H1 (cell line): ENCODE results near the gene SEMA3F. TPM values are rescaled to one million over a fixed set of nuclear protein-coding genes. Genes with fewer than 3 reads are reported as not detected.

ENCODE experiments used
- CTCF ChIA-PET: fragments of 300-600 bp; sonication (Branson Sonifier 250); formaldehyde crosslinking; loops from one replicate; lab custom pipeline; 2021; ENCODE audit not compliant: partially characterized antibody; lab: Charles Lee
- POLR2A ChIA-PET: fragments of 300-600 bp; sonication (Branson Sonifier 250); formaldehyde crosslinking; loops from one replicate; lab custom pipeline; 2021; ENCODE audit warnings: inconsistent platforms; ENCODE audit not compliant: partially characterized antibody; lab: Charles Lee
- DNase-seq, 2 experiments: peaks; one replicate each; pipeline versions ENCODE4 v3.0.0 to v3.0.0-alpha.2; 2010 to 2022; ENCODE audit warnings: low spot score in 2 of 2, low read depth in 1 of 2, mixed read lengths in 1 of 2
- FAIRE-seq: peaks from 2 replicates; lab custom pipeline; 2011; peaks lifted over from hg19 to GRCh38; lab: Jason Lieb, UNC
- H2AFZ ChIP-seq: 2 replicates; pipeline ENCODE4 v1.8.1; 2012; ENCODE audit warnings: low read length, inconsistent platforms
- H2AK5ac ChIP-seq: 2 replicates; pipeline ENCODE4 v1.6.1; 2013; ENCODE audit warnings: low read depth, low read length
- H2BK120ac ChIP-seq: replicated peaks from 2 replicates; pipeline ENCODE3; 2013; ENCODE audit warnings: low read depth, low read length, inconsistent platforms
- H2BK12ac ChIP-seq: 2 replicates; pipeline ENCODE4 v1.6.1; 2013; ENCODE audit warnings: low read depth, low read length
- H2BK15ac ChIP-seq: 2 replicates; pipeline ENCODE4 v1.6.1; 2013; ENCODE audit warnings: low read length
- H2BK20ac ChIP-seq: 2 replicates; pipeline ENCODE4 v1.6.1; 2013; ENCODE audit warnings: low read length
- H2BK5ac ChIP-seq: 2 replicates; pipeline ENCODE4 v1.6.1; 2013; ENCODE audit warnings: low read depth, low read length
- H3K14ac ChIP-seq: 2 replicates; pipeline ENCODE4 v1.6.1; 2013; ENCODE audit warnings: inconsistent platforms; ENCODE audit not compliant: insufficient read length
- H3K18ac ChIP-seq: 2 replicates; pipeline ENCODE4 v1.6.1; 2013; ENCODE audit warnings: low read length; ENCODE audit errors: extremely low read depth
- H3K23ac ChIP-seq: 2 replicates; pipeline ENCODE4 v1.6.1; 2013; ENCODE audit warnings: inconsistent platforms; ENCODE audit not compliant: insufficient read length
- H3K23me2 ChIP-seq: 2 replicates; pipeline ENCODE4 v1.6.1; 2013; ENCODE audit warnings: low read depth, low read length
- H3K27ac ChIP-seq: 2 replicates; pipeline ENCODE4 v1.6.1; 2011; ENCODE audit warnings: low read depth, low read length, inconsistent platforms
- H3K27me3 ChIP-seq, 4 experiments: replicated peaks in 1 of 4; 1 replicate in 1 of 4; 2 replicates in 3 of 4; pipeline versions ENCODE4 v1.6.1 to v1.8.1; 2011 to 2013; ENCODE audit warnings: low read length in 3 of 4, mild to moderate bottlenecking in 3 of 4, inconsistent platforms in 2 of 4, mixed read lengths in 2 of 4, moderate library complexity in 1 of 4; ENCODE audit not compliant: control insufficient read depth in 3 of 4, insufficient read depth in 3 of 4; ENCODE audit errors: extremely low read depth in 1 of 4
- H3K36me3 ChIP-seq, 4 experiments: 2 replicates each; pipeline versions ENCODE4 v1.6.1 to v1.8.1; 2011 to 2013; ENCODE audit warnings: mild to moderate bottlenecking in 4 of 4, low read length in 3 of 4, moderate library complexity in 2 of 4, control low read depth in 1 of 4, inconsistent platforms in 1 of 4; ENCODE audit not compliant: insufficient read depth in 4 of 4, control insufficient read depth in 2 of 4
- H3K4ac ChIP-seq: replicated peaks from 2 replicates; pipeline ENCODE3; 2013; ENCODE audit warnings: low read length, low read depth, mixed read lengths, inconsistent platforms; ENCODE audit not compliant: insufficient read length
- H3K4me1 ChIP-seq, 4 experiments: replicated peaks in 1 of 4; 1 replicate in 1 of 4; 2 replicates in 3 of 4; pipeline versions ENCODE4 v1.6.1 to v1.8.1; 2011 to 2013; ENCODE audit warnings: low read length in 3 of 4, inconsistent platforms in 2 of 4, mixed read lengths in 1 of 4; ENCODE audit not compliant: insufficient read depth in 4 of 4, control insufficient read depth in 3 of 4
- H3K4me2 ChIP-seq, 2 experiments: 2 replicates each; pipeline versions ENCODE4 v1.6.1 to v1.8.1; 2011 to 2013; ENCODE audit warnings: low read depth in 2 of 2, low read length in 2 of 2, control low read depth in 1 of 2, inconsistent platforms in 1 of 2, mild to moderate bottlenecking in 1 of 2; ENCODE audit not compliant: insufficient read depth in 1 of 2
- H3K4me3 ChIP-seq, 4 experiments: fragments of 200-600, 300-600 bp in 1 of 4; sonication (generic), shearing (Covaris generic), sonication (Bioruptor Twin) in 1 of 4; 2 replicates each; pipeline versions ENCODE4 v1.5.1 to v1.8.1; 2011 to 2016; ENCODE audit warnings: low read length in 4 of 4, low read depth in 3 of 4, control low read depth in 2 of 4, inconsistent platforms in 2 of 4, mild to moderate bottlenecking in 2 of 4, mixed read lengths in 1 of 4, moderate library complexity in 1 of 4; ENCODE audit not compliant: insufficient read depth in 2 of 4; ENCODE audit errors: extremely low read depth in 1 of 4
- H3K56ac ChIP-seq: replicated peaks from 2 replicates; pipeline ENCODE3; 2013; ENCODE audit warnings: low read depth, mild to moderate bottlenecking, mixed read lengths, low read length, inconsistent platforms; ENCODE audit not compliant: insufficient read length
- H3K79me1 ChIP-seq: 2 replicates; pipeline ENCODE4 v1.6.1; 2013; ENCODE audit warnings: low read depth, low read length, control low read depth
- H3K79me2 ChIP-seq, 2 experiments: 2 replicates each; pipeline versions ENCODE4 v1.6.1 to v1.8.1; 2012 to 2013; ENCODE audit warnings: low read length in 2 of 2, mild to moderate bottlenecking in 2 of 2, inconsistent platforms in 1 of 2; ENCODE audit not compliant: insufficient read depth in 2 of 2, control insufficient read depth in 1 of 2
- H3K9ac ChIP-seq, 4 experiments: replicated peaks in 1 of 4; 1 replicate in 1 of 4; 2 replicates in 3 of 4; pipeline versions ENCODE4 v1.6.1 to v1.8.1; 2011 to 2013; ENCODE audit warnings: low read depth in 3 of 4, low read length in 3 of 4, control low read depth in 2 of 4, mild to moderate bottlenecking in 2 of 4, moderate library complexity in 2 of 4, inconsistent platforms in 1 of 4; ENCODE audit errors: extremely low read depth in 1 of 4
- H3K9me3 ChIP-seq, 2 experiments: 2 replicates each; pipeline versions ENCODE4 v1.6.1 to v1.8.1; 2012 to 2013; ENCODE audit warnings: mild to moderate bottlenecking in 2 of 2, moderate library complexity in 2 of 2, control low read depth in 1 of 2, inconsistent platforms in 1 of 2, low read depth in 1 of 2, low read length in 1 of 2, mixed read lengths in 1 of 2; ENCODE audit not compliant: insufficient read depth in 2 of 2
- H4K20me1 ChIP-seq, 2 experiments: replicated peaks in 1 of 2; 2 replicates each; pipeline versions ENCODE3 to v1.8.1; 2011 to 2013; ENCODE audit warnings: inconsistent platforms in 2 of 2, low read length in 2 of 2, mild to moderate bottlenecking in 1 of 2; ENCODE audit not compliant: insufficient read depth in 2 of 2, control insufficient read depth in 1 of 2
- H4K5ac ChIP-seq: 2 replicates; pipeline ENCODE4 v1.6.1; 2013; ENCODE audit warnings: low read length, low read depth, mixed read lengths, inconsistent platforms; ENCODE audit not compliant: insufficient read length
- H4K8ac ChIP-seq: 2 replicates; pipeline ENCODE4 v1.8.0; 2013; ENCODE audit warnings: mild to moderate bottlenecking, moderate library complexity, low read length, inconsistent platforms; ENCODE audit not compliant: insufficient read depth; ENCODE audit errors: extremely low read depth
- H4K91ac ChIP-seq: replicated peaks from 2 replicates; pipeline ENCODE3; 2013; ENCODE audit warnings: low read length, mixed read lengths, inconsistent platforms; ENCODE audit not compliant: insufficient read length
- CBX5 ChIP-seq: fragments of 300-800, 300-1000 bp; sonication (generic); IDR thresholded peaks from 2 replicates; pipeline ENCODE4 v1.7.1; 2016; ENCODE audit warnings: antibody characterized with exemption, low read length, low read depth
- CHD2 ChIP-seq: IDR thresholded peaks from 2 replicates; pipeline ENCODE4 v1.6.1; 2012; ENCODE audit warnings: low read length, improper control_type of control experiment
- EZH2 ChIP-seq: fragments of 200-600 bp; sonication (generic); IDR thresholded peaks from 2 replicates; pipeline ENCODE4 v1.7.1; 2012; ENCODE audit warnings: low read depth, mild to moderate bottlenecking, moderate library complexity, low read length, inconsistent platforms; ENCODE audit not compliant: severe bottlenecking
- KDM1A ChIP-seq: fragments of 200-600, 300-600 bp; sonication (generic); IDR thresholded peaks from 2 replicates; pipeline ENCODE4 v1.7.1; 2016; ENCODE audit warnings: mild to moderate bottlenecking, low read length, borderline replicate concordance
- KDM4A ChIP-seq: IDR thresholded peaks from one replicate; pipeline ENCODE4 v1.7.1; 2012; ENCODE audit warnings: low read depth, mild to moderate bottlenecking, moderate library complexity, low read length, inconsistent platforms; ENCODE audit not compliant: severe bottlenecking
- RBBP5 ChIP-seq: IDR thresholded peaks from 2 replicates; pipeline ENCODE4 v1.7.1; 2012; ENCODE audit warnings: low read depth, mild to moderate bottlenecking, inconsistent platforms, low read length, moderate library complexity, borderline replicate concordance
- RXRA ChIP-seq: IDR thresholded peaks from 2 replicates; pipeline ENCODE4 v1.6.1; 2011; ENCODE audit warnings: low read depth, mild to moderate bottlenecking, low read length, moderate library complexity; ENCODE audit not compliant: insufficient read depth
- SP1 ChIP-seq: IDR thresholded peaks from 2 replicates; pipeline ENCODE4 v1.6.1; 2011; ENCODE audit warnings: low read depth, low read length
- whole genome bisulfite sequencing, 2 experiments: shearing (Covaris generic) in 1 of 2; methylation state at CpG; one replicate each; pipeline versions ENCODE4 v1.1.6 to v1.1.7; 2013 to 2015; ENCODE audit warnings: low lambda C conversion rate in 2 of 2, mixed read lengths in 2 of 2, inconsistent platforms in 1 of 2, low coverage in 1 of 2, missing lambda C conversion rate in 1 of 2; ENCODE audit not compliant: insufficient replicate concordance in 2 of 2, insufficient coverage in 1 of 2, insufficient read length in 1 of 2; ENCODE audit errors: extremely low coverage in 1 of 2, missing lambda C conversion rate in 1 of 2; 5-methylcytosine and 5-hydroxymethylcytosine counted together
- polyA plus RNA-seq, 7 experiments: library from polyadenylated mRNA; depleted of rRNA in 3 of 7; stranded (reverse) in 5 of 7; unstranded in 2 of 7; fragments of >200 nt in 5 of 7; fragments of 200-250 nt in 2 of 7; gene quantifications; 1 replicate in 5 of 7; 2 replicates in 1 of 7; 4 replicates in 1 of 7; pipeline versions ENCODE4 v1.2.1 to v1.2.3, GENCODE V29; 2011 to 2013; ENCODE audit warnings: missing spikeins in 2 of 7, mixed read lengths in 2 of 7
- total RNA-seq: library from RNA; stranded (reverse); fragmentation: NEBNext Ultra II Directional; extraction: Animal tissue kit (Norgen Biotek cat#: 25700); gene quantifications from 2 replicates; pipeline ENCODE4 v1.2.1, GENCODE V29; 2021

SEMA3F gene
- total and polyA plus RNA-seq, 2 of the 8 experiments (the other 6 are each of a cell fraction or from before 2014, with no cell fraction given), result 20.3 to 37.0 TPM

DNA sequence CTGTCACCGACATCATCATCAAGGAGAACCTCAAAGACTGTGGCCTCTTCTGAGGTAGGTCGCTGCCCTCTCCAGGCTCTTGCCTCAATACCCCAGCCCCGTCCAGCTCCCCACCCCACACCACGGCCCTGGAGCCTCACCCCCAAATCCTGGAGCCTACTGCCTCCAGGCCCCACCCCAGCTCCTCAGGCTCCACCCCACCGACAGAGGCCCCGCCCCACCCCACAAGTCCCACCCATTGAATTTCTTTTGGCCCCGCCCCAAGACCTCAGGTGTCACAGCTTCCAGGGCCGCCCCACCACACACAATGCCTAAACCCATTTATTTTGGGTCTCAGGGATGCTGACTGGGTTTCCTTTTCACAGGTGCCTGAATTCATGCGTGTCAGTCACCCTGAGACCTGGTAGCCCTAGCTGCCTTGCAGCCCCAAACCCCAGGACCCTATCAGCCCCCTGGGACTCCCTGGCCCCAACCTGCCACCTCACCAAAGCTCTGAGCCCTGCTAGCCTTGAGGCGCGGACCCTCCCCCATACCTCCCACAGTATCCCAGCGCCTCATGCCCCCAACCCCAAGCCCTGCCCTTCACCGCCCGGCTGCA lies 39.9 kb downstream of the SEMA3F start:
- peaks cover 0 to 1% of the 10 kb centered on the region in 2 experiments for H4K20me1 ChIP-seq
- POLR2A ChIA-PET, result interaction anchor here (1.0 to 11.9 kb wide), 14 partner anchors 10 to 73 kb away, joined by 3 to 128 read pairs (median 7); partner anchors contain the start of gene SLC38A3
- peak overlapping the region; percentile 46; the same call in 1 of the 2 replicates for H2BK15ac ChIP-seq
- no peak overlapping the region; the same call in 1 of the 2 replicates for H3K27ac ChIP-seq
- peak overlapping the region; percentile 17 for H4K91ac ChIP-seq
- no peak overlapping the region for H3K14ac ChIP-seq
- H4K8ac ChIP-seq, result no peak overlapping the region; the same call in 1 of the 2 replicates
- no peak overlapping the region; the same call in 1 of the 2 replicates for H2AFZ ChIP-seq
- H2BK5ac ChIP-seq, result peak overlapping the region; percentile 54; the same call in 1 of the 2 replicates
- WGBS, 2 experiments, result 73% methylated on average over 9 of the region's 14 CpGs; no CpG with 5 or more reads in 1 of the 2 experiments
- H4K5ac ChIP-seq, result no peak overlapping the region
- CTCF ChIA-PET, result interaction anchor here (0.7 to 19.7 kb wide), 19 partner anchors 20 to 378 kb away, joined by 3 to 1138 read pairs (median 11); partner anchors contain the start of genes GNAI2, HYAL2, SEMA3B and SLC38A3
- H2BK120ac ChIP-seq, result no peak overlapping the region
- FAIRE-seq, result no peak
- peak overlapping the region in 1 of 4 experiments; percentile 36; a peak in 2 of 8 replicates for H3K4me3 ChIP-seq
- H3K9ac ChIP-seq, result no peak overlapping the region
- TF ChIP-seq SP1 (no peak), RBBP5 (peak; percentile 14; the same call in 1 of the 2 replicates), EZH2 (no peak), CBX5 (no peak), CHD2 (no peak), KDM1A (0 out of 2 replicates have a peak, but pooled peaks have one; percentile 8), KDM4A (peak; percentile 15), RXRA (no peak)
- H3K79me1 ChIP-seq, result no peaks in the 10 kb centered on the region
- H3K36me3 ChIP-seq, result no peaks in the 10 kb centered on the region
- DNase-seq, result peak in 1 of 2 experiments; percentile 82
- H3K23me2 ChIP-seq, result peaks cover 2% of the 10 kb centered on the region; the same call in 1 of the 2 replicates
- peaks cover 0 to 14% (median 7%) of the 10 kb centered on the region in 4 experiments; a peak in 5 of 7 replicates for H3K4me1 ChIP-seq
- H2BK12ac ChIP-seq, result peak overlapping the region; percentile 1; the same call in 1 of the 2 replicates
- no peak overlapping the region for H3K18ac ChIP-seq
- peaks cover 0 to 12% (median 4%) of the 10 kb centered on the region in 4 experiments; a peak in 3 of 7 replicates for H3K27me3 ChIP-seq
- H3K4ac ChIP-seq, result no peak overlapping the region
- no peaks in the 10 kb centered on the region for H3K79me2 ChIP-seq
- no peaks in the 10 kb centered on the region for H3K9me3 ChIP-seq
- no peak overlapping the region for H3K56ac ChIP-seq
- H2BK20ac ChIP-seq, result no peak overlapping the region
- H3K23ac ChIP-seq, result no peak overlapping the region
- peak overlapping the region; percentile 49 to 56 for H3K4me2 ChIP-seq
- H2AK5ac ChIP-seq, result no peak overlapping the region
